Activated naive CD8-positive, alpha-beta T cell treated with anti-CD3 and anti-CD28 coated beads for 36 hours (primary cell): ENCODE measurements around the gene DIDO1. TPM values are rescaled to one million over a fixed set of nuclear protein-coding genes. Genes with fewer than 3 reads are reported as not detected.

ENCODE experiments used
- DNase-seq: peaks from one replicate; pipeline ENCODE4 v3.0.0; 2021
- H3K27ac Mint-ChIP-seq: one replicate; pipeline ENCODE4 v1.8.0; 2022; ENCODE audit warnings: mild to moderate bottlenecking, moderate library complexity, mixed read lengths
- H3K27me3 Mint-ChIP-seq: one replicate; pipeline ENCODE4 v1.8.0; 2022; ENCODE audit warnings: mild to moderate bottlenecking, mixed read lengths
- H3K36me3 Mint-ChIP-seq: one replicate; pipeline ENCODE4 v1.8.0; 2021; ENCODE audit warnings: mild to moderate bottlenecking, mixed read lengths
- H3K4me1 Mint-ChIP-seq: one replicate; pipeline ENCODE4 v1.8.0; 2021; ENCODE audit warnings: mixed read lengths
- H3K4me3 Mint-ChIP-seq: one replicate; pipeline ENCODE4 v1.8.0; 2022; ENCODE audit warnings: mild to moderate bottlenecking, moderate library complexity, mixed read lengths
- H3K9me3 Mint-ChIP-seq: one replicate; pipeline ENCODE4 v1.8.0; 2022; ENCODE audit warnings: mixed read lengths
- total RNA-seq, 2 experiments: library from RNA; stranded (reverse); gene quantifications; one replicate each; pipeline ENCODE4 v1.2.3, GENCODE V29; 2021

Gene DIDO1
- total RNA-seq: 10 to 100 TPM; 46.3 to 47.2 TPM

GRCh38 chr20:62926229-62927127, at the start of gene DIDO1:
TSS of gene DIDO1 (minus strand) at chr20:62926505.
- Mint-ChIP-seq H3K27ac (peak within 1 kb of the TSS; percentile 96), H3K4me3 (peak within 1 kb of the TSS; percentile 93), H3K27me3 (no peaks in the 10 kb centered on the region), H3K36me3 (peaks cover 21% of the 10 kb centered on the region), H3K9me3 (no peaks in the 10 kb centered on the region), H3K4me1 (peaks cover 64% of the 10 kb centered on the region)
- peak; percentile 93 for DNase-seq

GRCh38 chr20:62975251-62975760, 49.0 kb upstream of the DIDO1 start:
- H3K4me1 Mint-ChIP-seq: peaks cover 25% of the 10 kb centered on the region
- no peak overlapping the region for H3K4me3 Mint-ChIP-seq
- no peak overlapping the region for H3K27ac Mint-ChIP-seq
- H3K9me3 Mint-ChIP-seq: no peaks in the 10 kb centered on the region
- peaks cover 75% of the 10 kb centered on the region for H3K27me3 Mint-ChIP-seq
- H3K36me3 Mint-ChIP-seq: no peaks in the 10 kb centered on the region
- no peak for DNase-seq

GRCh38 chr20:62972845-62973745, 46.8 kb upstream of the DIDO1 start:
- Mint-ChIP-seq H3K4me3 (no peak overlapping the region), H3K27me3 (peaks cover 54% of the 10 kb centered on the region), H3K27ac (no peak overlapping the region), H3K9me3 (no peaks in the 10 kb centered on the region), H3K4me1 (peaks cover 18% of the 10 kb centered on the region), H3K36me3 (no peaks in the 10 kb centered on the region)
- DNase-seq: no peak

GRCh38 chr20:62971950-62972844, 45.9 kb upstream of the DIDO1 start:
- Mint-ChIP-seq H3K27me3 (peaks cover 49% of the 10 kb centered on the region), H3K4me3 (peak overlapping the region; percentile 46), H3K9me3 (no peaks in the 10 kb centered on the region), H3K4me1 (peaks cover 11% of the 10 kb centered on the region), H3K36me3 (no peaks in the 10 kb centered on the region), H3K27ac (no peak overlapping the region)
- DNase-seq: peak; percentile 89

- no peak for DNase-seq
- Mint-ChIP-seq H3K4me3 (no peak overlapping the region), H3K36me3 (no peaks in the 10 kb centered on the region), H3K27ac (peak overlapping the region; percentile 2), H3K4me1 (peaks cover 11% of the 10 kb centered on the region), H3K27me3 (peaks cover 45% of the 10 kb centered on the region), H3K9me3 (no peaks in the 10 kb centered on the region)
These were observed 45.1 kb upstream of the DIDO1 start for GRCh38 chr20:62971211-62971949.

GRCh38 chr20:62970307-62971210, 44.3 kb upstream of the DIDO1 start:
- DNase-seq: no peak
- H3K4me3 Mint-ChIP-seq: no peak overlapping the region
- H3K4me1 Mint-ChIP-seq: peaks cover 11% of the 10 kb centered on the region

GRCh38 chr20:62969939-62970306, 43.6 kb upstream of the DIDO1 start:
- Mint-ChIP-seq H3K4me1 (peaks cover 11% of the 10 kb centered on the region), H3K9me3 (no peaks in the 10 kb centered on the region), H3K36me3 (peaks cover 2% of the 10 kb centered on the region), H3K27me3 (peaks cover 38% of the 10 kb centered on the region), H3K27ac (no peak overlapping the region), H3K4me3 (no peak overlapping the region)
- DNase-seq: no peak

More at GRCh38 chr20:62970307-62971210, 44.3 kb upstream of the DIDO1 start:
- peaks cover 40% of the 10 kb centered on the region for H3K27me3 Mint-ChIP-seq
- no peak overlapping the region for H3K27ac Mint-ChIP-seq
- H3K9me3 Mint-ChIP-seq: no peaks in the 10 kb centered on the region
- peaks cover 2% of the 10 kb centered on the region for H3K36me3 Mint-ChIP-seq

- Mint-ChIP-seq H3K4me1 (peaks cover 11% of the 10 kb centered on the region), H3K9me3 (no peaks in the 10 kb centered on the region), H3K27ac (no peak overlapping the region), H3K4me3 (no peak overlapping the region), H3K27me3 (peaks cover 31% of the 10 kb centered on the region), H3K36me3 (peaks cover 2% of the 10 kb centered on the region)
- no peak for DNase-seq
These were observed 43.0 kb upstream of the DIDO1 start for GRCh38 chr20:62969179-62969760.

- H3K4me3 Mint-ChIP-seq: no peak overlapping the region
- H3K4me1 Mint-ChIP-seq: peaks cover 11% of the 10 kb centered on the region
- H3K9me3 Mint-ChIP-seq: no peaks in the 10 kb centered on the region
These were observed 42.3 kb upstream of the DIDO1 start for GRCh38 chr20:62968378-62969178.

GRCh38 chr20:62967628-62968351, 41.5 kb upstream of the DIDO1 start:
- Mint-ChIP-seq H3K27ac (no peak overlapping the region), H3K4me1 (peaks cover 11% of the 10 kb centered on the region), H3K9me3 (no peaks in the 10 kb centered on the region)

More at GRCh38 chr20:62968378-62969178, 42.3 kb upstream of the DIDO1 start:
- no peak for DNase-seq
- H3K36me3 Mint-ChIP-seq: peaks cover 2% of the 10 kb centered on the region
- peaks cover 24% of the 10 kb centered on the region for H3K27me3 Mint-ChIP-seq
- H3K27ac Mint-ChIP-seq: no peak overlapping the region

GRCh38 chr20:62967149-62967501, 40.8 kb upstream of the DIDO1 start:
- H3K9me3 Mint-ChIP-seq: no peaks in the 10 kb centered on the region
- H3K4me3 Mint-ChIP-seq: no peak overlapping the region
- H3K36me3 Mint-ChIP-seq: peaks cover 2% of the 10 kb centered on the region
- peaks cover 10% of the 10 kb centered on the region for H3K27me3 Mint-ChIP-seq
- no peak for DNase-seq
- H3K4me1 Mint-ChIP-seq: peaks cover 7% of the 10 kb centered on the region
- H3K27ac Mint-ChIP-seq: no peak overlapping the region

More at GRCh38 chr20:62967628-62968351, 41.5 kb upstream of the DIDO1 start:
- peaks cover 17% of the 10 kb centered on the region for H3K27me3 Mint-ChIP-seq
- DNase-seq: no peak
- H3K36me3 Mint-ChIP-seq: peaks cover 2% of the 10 kb centered on the region
- H3K4me3 Mint-ChIP-seq: no peak overlapping the region
